GM12801 (cell line): ENCODE measurements around the gene ALG11.

Experiments used
- TF ChIP-seq, protein P1 (sequence below): IDR thresholded peaks from one replicate; pipeline ENCODE4 v1.5.1; 2011; ENCODE audit warnings: control low read depth; ENCODE audit not compliant: insufficient read length; ENCODE audit errors: extremely low read depth

Gene ALG11

DNA sequence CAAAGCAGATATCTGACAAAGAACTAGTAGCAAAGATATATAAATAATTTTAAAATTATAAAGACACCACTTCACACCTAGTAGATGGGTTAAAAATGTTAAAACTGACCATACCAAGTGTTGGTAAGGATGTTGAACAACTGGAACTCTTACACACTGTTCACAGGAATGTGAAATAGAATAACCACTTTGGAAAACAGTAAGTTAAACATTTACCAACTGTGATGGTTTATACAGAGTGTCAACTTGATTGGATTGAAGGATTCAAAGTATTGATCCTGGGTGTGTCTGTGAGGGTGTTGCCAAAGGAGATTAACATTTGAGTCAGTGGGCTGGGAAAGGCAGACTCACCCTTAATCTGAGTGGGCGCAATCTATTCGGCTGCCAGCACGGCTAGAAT, 31.5 kb downstream of the ALG11 start:
- TF ChIP-seq, protein P1, sequence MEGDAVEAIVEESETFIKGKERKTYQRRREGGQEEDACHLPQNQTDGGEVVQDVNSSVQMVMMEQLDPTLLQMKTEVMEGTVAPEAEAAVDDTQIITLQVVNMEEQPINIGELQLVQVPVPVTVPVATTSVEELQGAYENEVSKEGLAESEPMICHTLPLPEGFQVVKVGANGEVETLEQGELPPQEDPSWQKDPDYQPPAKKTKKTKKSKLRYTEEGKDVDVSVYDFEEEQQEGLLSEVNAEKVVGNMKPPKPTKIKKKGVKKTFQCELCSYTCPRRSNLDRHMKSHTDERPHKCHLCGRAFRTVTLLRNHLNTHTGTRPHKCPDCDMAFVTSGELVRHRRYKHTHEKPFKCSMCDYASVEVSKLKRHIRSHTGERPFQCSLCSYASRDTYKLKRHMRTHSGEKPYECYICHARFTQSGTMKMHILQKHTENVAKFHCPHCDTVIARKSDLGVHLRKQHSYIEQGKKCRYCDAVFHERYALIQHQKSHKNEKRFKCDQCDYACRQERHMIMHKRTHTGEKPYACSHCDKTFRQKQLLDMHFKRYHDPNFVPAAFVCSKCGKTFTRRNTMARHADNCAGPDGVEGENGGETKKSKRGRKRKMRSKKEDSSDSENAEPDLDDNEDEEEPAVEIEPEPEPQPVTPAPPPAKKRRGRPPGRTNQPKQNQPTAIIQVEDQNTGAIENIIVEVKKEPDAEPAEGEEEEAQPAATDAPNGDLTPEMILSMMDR: no peak

DNA sequence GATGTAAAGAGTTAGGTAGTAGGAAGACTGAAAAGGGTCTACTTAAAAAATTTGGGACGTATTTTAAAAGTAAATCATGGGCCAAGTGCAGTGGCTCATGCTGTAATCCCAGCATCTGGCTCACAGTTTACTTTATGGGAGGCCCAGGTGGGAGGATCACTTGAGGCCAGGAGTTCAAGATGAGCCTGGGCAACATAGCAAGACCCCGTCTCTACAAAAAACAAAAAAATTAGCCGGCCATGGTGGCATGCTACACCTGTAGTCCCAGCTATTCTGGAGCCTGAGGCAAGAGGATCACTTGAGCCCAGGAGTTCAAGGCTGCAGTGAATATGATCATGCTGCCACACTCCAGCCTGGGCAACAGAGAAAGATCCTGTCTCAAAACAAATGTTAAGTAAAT, 35.3 kb downstream of the ALG11 start:
- TF ChIP-seq, protein P1: no peak

DNA sequence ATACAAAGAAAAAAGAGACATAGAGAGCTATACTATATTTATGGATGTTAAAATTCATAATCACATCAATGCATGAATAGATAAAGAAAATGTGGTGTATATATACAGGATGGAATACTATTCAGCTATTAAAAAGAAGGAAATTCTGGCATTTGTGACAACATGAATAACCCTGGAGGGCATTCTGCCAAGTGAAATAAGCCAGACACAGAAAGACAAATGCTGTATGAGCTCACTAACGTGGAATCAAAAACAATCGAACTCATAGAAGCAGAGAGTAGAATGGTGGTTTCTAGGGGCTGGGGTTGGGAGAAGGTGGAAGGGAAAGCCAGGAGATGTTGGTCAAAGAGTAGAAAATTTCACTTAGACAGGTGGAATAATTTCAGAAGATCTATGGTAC, 36.3 kb downstream of the ALG11 start:
- TF ChIP-seq, protein P1: no peak

DNA sequence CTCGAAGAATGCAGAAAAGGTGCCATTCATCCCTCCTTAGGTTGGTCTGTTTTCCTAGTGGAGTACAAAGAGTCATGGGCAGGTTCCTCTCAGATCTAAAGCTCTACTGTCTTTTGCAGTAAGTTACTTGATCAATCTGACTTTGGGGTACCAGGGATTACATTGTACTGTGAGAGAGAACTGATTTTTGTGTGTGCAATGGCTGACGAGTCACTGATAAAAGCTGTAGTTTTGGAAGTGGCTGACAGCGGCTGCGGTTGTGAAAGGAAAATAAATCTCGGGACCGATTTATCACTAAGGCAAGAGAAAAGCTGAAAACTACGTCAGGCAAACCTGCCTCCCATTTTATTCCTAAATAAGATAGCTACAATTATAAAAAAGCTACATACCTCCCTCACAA, 39.2 kb downstream of the ALG11 start:
- TF ChIP-seq, protein P1: no peak

DNA sequence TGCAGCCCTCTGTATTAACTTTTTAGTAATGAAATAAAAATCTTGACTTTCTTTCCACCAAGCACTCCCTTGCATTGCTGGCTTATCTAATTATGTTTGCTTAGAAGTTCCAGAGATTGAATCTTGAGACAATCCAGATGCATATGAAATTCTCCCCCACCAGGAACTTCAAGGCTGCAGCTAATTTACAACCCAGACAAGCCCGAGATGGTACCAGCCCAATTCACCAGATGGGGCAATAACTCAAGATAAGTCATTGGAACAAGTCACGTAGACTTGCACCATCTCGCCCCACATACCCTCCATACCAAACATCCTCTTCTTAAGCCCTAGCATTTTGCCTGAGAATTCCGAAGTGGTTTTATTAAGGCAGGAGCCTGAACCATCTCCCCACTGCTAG, 41.3 kb downstream of the ALG11 start:
- TF ChIP-seq, protein P1: no peak

DNA sequence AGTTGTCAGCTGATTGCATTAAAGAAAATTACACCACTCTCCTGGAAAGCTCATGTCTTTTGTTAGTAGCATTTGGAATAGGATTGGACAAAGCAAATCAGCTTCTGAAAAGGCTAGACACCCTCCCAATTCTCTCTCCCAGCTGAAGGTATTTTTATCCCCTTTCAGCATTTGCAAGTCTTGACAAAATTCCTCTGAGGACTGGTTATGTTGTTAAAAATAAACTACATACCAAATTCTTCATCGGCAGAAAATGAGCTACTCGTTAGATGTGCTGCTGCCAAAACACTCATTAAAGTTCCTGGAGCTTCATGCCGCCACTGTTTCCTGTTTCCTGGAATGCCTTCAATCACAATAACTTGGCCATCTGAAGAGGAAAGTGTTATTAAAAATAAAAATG, 49.4 kb downstream of the ALG11 start:
- TF ChIP-seq, protein P1: no peak

DNA sequence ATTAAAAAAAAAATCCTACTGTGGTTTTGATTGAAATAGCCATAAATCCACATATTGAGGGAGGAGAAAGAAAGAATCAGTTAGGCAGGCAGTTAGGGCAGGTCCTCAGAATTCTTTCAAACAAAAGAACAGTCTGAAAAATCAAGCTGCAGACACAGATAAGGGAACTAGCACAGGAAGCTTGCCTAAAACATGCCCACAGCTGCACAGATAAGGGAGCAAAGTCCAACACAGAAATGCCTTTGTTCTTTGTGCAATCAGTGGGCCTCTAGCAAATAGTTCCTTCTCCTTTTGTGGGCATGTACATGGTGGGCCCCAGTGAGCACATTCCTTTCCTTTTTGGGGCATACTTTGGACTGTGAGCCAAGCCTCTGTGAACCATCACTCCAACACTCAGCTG, 55.0 kb downstream of the ALG11 start:
- TF ChIP-seq, protein P1: no peak

DNA sequence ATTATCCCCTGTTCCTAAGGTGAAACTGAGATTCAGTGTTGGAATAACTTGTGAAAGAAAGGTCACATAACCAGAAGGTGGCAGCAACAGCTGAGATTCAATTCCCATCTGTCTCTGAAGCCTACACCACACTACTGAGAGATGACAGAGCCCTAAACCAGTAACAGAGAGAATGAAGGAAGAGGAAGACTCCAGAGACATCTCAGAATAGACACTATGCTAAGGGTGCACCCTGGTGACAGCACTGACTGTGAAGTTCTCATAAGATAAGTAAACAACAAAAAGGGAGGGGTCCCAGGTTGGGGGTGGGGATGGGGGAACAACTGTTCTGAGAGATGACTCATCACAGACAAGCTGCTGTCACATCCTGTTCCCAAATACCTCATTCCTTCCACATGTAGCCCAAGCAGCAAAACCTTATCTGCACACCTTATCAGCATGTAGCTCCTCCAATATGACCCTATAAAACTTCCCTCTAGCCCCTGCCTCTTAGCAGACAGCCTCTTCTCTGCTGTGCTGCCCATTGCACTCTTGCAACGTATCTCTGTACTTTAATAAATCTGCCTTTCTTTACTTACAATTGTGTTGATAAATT, 58.8 kb downstream of the ALG11 start:
- TF ChIP-seq, protein P1: no peak
